ENCODE results near the gene SMIM21.

SMIM21 gene

GRCh38 chr18:75377258-75377657 is 50.2 kb downstream of the SMIM21 start:
- DNase-seq (ENCODE audit: low spot score): no peak

DNA sequence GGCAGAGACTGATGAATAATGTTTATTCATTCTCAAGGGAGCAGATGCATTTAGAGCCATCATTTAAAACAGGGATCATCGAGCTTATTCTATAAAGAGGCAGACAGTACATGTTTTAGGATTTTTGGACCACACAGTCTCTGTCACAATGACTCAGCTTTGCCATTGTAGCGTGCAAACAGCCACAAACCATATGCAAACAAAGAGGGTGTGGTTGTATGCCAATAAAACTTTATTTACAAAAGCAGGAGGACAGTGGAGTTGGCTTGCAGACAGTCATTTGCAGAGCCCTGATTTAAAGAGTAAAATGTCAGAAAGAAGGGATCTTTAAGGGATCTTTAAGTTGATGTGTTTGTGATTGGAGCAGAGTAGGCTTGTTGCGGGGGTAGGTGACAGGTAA is 51.5 kb downstream of the SMIM21 start:
- DNase-seq (ENCODE audit: low spot score): no peak

DNA sequence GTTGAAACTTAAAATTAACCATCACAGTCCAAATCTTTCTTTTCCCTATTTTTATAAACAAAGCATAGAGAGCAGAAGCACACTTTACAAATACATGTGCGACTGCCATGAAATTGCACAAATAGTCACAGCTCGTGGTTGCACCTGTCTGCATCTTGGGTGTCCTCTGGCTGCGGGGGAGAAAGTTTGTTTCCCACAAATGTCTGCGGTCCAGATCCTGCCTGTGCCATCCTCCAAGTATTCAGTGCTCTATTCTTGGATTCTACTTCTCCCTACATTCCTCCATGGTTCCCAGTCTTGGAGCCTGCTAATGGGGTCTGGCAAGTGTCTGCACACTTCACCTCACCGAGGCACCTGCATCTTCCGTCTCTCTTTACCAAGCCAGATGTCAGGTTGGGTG is 52.2 kb downstream of the SMIM21 start:
- no peak for DNase-seq (ENCODE audit: low spot score)

DNA sequence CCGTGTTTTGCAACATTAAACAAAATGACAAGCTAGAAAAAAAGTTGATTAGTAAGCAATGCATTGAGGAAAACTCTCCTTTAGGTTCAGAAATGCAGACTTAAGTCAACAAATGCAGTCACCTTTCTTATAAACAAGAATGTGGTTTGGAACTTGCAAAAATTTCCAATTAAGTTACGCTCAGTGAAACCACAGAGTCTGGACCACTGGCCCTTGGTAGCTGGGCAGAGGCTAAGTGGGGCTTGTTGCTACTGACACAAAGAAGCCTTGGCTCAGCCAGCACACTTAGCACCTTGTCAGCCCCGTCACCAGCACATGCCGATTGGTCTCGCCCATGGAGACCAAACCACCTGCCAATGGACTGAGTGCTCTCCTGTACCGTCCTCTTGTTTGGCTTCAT is 53.0 kb downstream of the SMIM21 start:
- no peak for DNase-seq (ENCODE audit: low spot score)

GRCh38 chr18:75369026-75369721 is 58.3 kb downstream of the SMIM21 start:
- no peak for DNase-seq (ENCODE audit: low spot score)

- no peak for DNase-seq (ENCODE audit: low spot score)
Observed at GRCh38 chr18:75365837-75366236, 61.7 kb downstream of the SMIM21 start.

DNA sequence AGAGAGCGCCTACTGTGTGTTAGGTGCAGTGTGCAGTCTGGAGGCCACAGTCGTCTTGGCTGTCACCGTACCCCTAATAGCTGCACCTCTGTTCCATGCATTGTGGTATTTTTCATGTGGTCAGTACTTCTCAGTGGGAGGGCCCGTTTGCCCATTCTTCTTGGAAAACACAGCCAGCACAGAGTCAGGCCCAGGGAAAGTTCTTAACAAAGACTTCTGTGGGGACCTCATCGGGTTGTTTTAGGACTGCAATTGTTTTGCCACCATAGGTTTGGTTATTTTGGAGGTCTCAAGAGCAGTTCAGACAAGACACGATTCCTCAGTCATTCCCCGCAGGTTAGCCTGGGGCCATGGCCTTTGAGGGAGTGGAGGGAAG is 62.3 kb downstream of the SMIM21 start:
- no peak for DNase-seq (ENCODE audit: low spot score)

- no peak for DNase-seq (ENCODE audit: low spot score)
Observed at GRCh38 chr18:75364512-75365253, 62.8 kb downstream of the SMIM21 start.

GRCh38 chr18:75363446-75364225 is 63.9 kb downstream of the SMIM21 start:
- DNase-seq (ENCODE audit: low spot score): no peak

GRCh38 chr18:75362435-75362834 is 65.1 kb downstream of the SMIM21 start:
- DNase-seq (ENCODE audit: low spot score): no peak

GRCh38 chr18:75360941-75361340 is 66.6 kb downstream of the SMIM21 start:
- no peak for DNase-seq (ENCODE audit: low spot score)

GRCh38 chr18:75360215-75360614 is 67.3 kb downstream of the SMIM21 start:
- DNase-seq (ENCODE audit: low spot score): peak; percentile 60
